Peyer's patch (tissue), 4 donors: ENCODE results near the gene PRND.

Source experiments
- CTCF ChIP-seq, 6 experiments: fragments of 450-650 bp in 4 of 6; fragments of 200-600 bp in 2 of 6; sonication (generic) in 1 of 6; IDR thresholded peaks; one replicate each; pipeline ENCODE4 v1.5.1; 2017 to 2019; ENCODE audit warnings: antibody characterized with exemption in 6 of 6, mild to moderate bottlenecking in 3 of 6, moderate library complexity in 1 of 6
- POLR2A ChIP-seq, 2 donors: fragments of 450-650 bp; IDR thresholded peaks; one replicate each; pipeline ENCODE4 v1.5.1; 2017; ENCODE audit warnings: antibody characterized with exemption in 2 of 2, mild to moderate bottlenecking in 2 of 2, moderate library complexity in 2 of 2

DNA sequence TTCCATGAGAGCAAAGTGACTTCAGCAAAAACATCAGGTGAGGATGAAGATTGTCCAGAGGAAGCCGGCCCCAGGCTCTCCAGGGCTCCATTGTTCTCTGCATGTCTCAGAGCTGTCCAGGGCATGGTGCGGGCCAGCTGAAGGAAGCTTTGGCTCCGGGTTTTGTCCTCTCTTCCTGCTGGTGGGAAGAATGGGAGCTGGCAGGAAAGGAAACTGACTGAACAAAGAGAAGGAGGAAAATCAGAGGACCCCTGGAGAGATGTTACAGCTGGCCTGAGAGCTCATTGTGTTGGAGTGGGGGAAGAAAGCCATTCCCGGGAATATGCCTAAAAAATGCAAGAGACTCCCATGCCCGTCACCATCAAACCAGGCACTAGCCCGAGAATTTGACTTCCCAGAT, 27.1 kb downstream of the PRND start:
- TF ChIP-seq CTCF (IDR thresholded peaks at IDR 0.05) (no peak), POLR2A (IDR thresholded peaks at IDR 0.05) (no peak)
